ENCODE measurements around the gene XXYLT1.

Gene XXYLT1

GRCh38 chr3:195077611-195078540 is 193.1 kb downstream of the XXYLT1 start:
- FAIRE-seq = no peak

GRCh38 chr3:195076981-195077610 is 193.9 kb downstream of the XXYLT1 start:
- no peak for TF ChIP-seq POLR2A (IDR thresholded peaks at IDR 0.05; ENCODE audit: low read depth, low read length)
- no peak for TF ChIP-seq POLR2AphosphoS5 (IDR thresholded peaks at IDR 0.05; ENCODE audit: low read depth, low read length)
- no peak for TF ChIP-seq TAF1 (IDR thresholded peaks at IDR 0.05; ENCODE audit: borderline replicate concordance, low read depth, low read length)
- FAIRE-seq (no peak), DNase-seq (ENCODE audit: insufficient read length) (no peak)

More at GRCh38 chr3:195077611-195078540, 193.1 kb downstream of the XXYLT1 start:
- DNase-seq (ENCODE audit: insufficient read length) = no peak
- TF ChIP-seq POLR2A (IDR thresholded peaks at IDR 0.05; ENCODE audit: low read depth, low read length) = no peak
- no peak for TF ChIP-seq POLR2AphosphoS5 (IDR thresholded peaks at IDR 0.05; ENCODE audit: low read depth, low read length)
- TF ChIP-seq TAF1 (IDR thresholded peaks at IDR 0.05; ENCODE audit: borderline replicate concordance, low read depth, low read length) = no peak

- TF ChIP-seq POLR2AphosphoS5 (IDR thresholded peaks at IDR 0.05; ENCODE audit: low read depth, low read length) (no peak), POLR2A (IDR thresholded peaks at IDR 0.05; ENCODE audit: low read depth, low read length) (no peak), TAF1 (IDR thresholded peaks at IDR 0.05; ENCODE audit: borderline replicate concordance, low read depth, low read length) (no peak)
- DNase-seq (ENCODE audit: insufficient read length) (no peak), FAIRE-seq (no peak)
These were observed 194.8 kb downstream of the XXYLT1 start for GRCh38 chr3:195075941-195076875.

GRCh38 chr3:195075199-195075940 is 195.6 kb downstream of the XXYLT1 start:
- no peak for FAIRE-seq
- no peak for TF ChIP-seq POLR2AphosphoS5 (IDR thresholded peaks at IDR 0.05; ENCODE audit: low read depth, low read length)
- no peak for TF ChIP-seq TAF1 (IDR thresholded peaks at IDR 0.05; ENCODE audit: borderline replicate concordance, low read depth, low read length)
- no peak for TF ChIP-seq POLR2A (IDR thresholded peaks at IDR 0.05; ENCODE audit: low read depth, low read length)

GRCh38 chr3:195073866-195074860 is 196.8 kb downstream of the XXYLT1 start:
- FAIRE-seq = no peak
- DNase-seq (ENCODE audit: insufficient read length) = no peak
- no peak for TF ChIP-seq POLR2AphosphoS5 (IDR thresholded peaks at IDR 0.05; ENCODE audit: low read depth, low read length)
- TF ChIP-seq TAF1 (IDR thresholded peaks at IDR 0.05; ENCODE audit: borderline replicate concordance, low read depth, low read length) = no peak
- no peak for TF ChIP-seq POLR2A (IDR thresholded peaks at IDR 0.05; ENCODE audit: low read depth, low read length)

More at GRCh38 chr3:195075199-195075940, 195.6 kb downstream of the XXYLT1 start:
- DNase-seq (ENCODE audit: insufficient read length) = no peak

GRCh38 chr3:195072916-195073564 is 197.9 kb downstream of the XXYLT1 start:
- FAIRE-seq (no peak), DNase-seq (ENCODE audit: insufficient read length) (no peak)
- TF ChIP-seq TAF1 (IDR thresholded peaks at IDR 0.05; ENCODE audit: borderline replicate concordance, low read depth, low read length) = no peak
- no peak for TF ChIP-seq POLR2A (IDR thresholded peaks at IDR 0.05; ENCODE audit: low read depth, low read length)
- no peak for TF ChIP-seq POLR2AphosphoS5 (IDR thresholded peaks at IDR 0.05; ENCODE audit: low read depth, low read length)

- TF ChIP-seq TAF1 (IDR thresholded peaks at IDR 0.05; ENCODE audit: borderline replicate concordance, low read depth, low read length) = no peak
- TF ChIP-seq POLR2A (IDR thresholded peaks at IDR 0.05; ENCODE audit: low read depth, low read length) = no peak
- TF ChIP-seq POLR2AphosphoS5 (IDR thresholded peaks at IDR 0.05; ENCODE audit: low read depth, low read length) = no peak
- FAIRE-seq (no peak), DNase-seq (ENCODE audit: insufficient read length) (no peak)
These were observed 198.8 kb downstream of the XXYLT1 start for GRCh38 chr3:195071916-195072820.

GRCh38 chr3:195071011-195071728 is 199.8 kb downstream of the XXYLT1 start:
- DNase-seq (ENCODE audit: insufficient read length) (no peak), FAIRE-seq (no peak)
- TF ChIP-seq POLR2A (IDR thresholded peaks at IDR 0.05; ENCODE audit: low read depth, low read length) = no peak
- no peak for TF ChIP-seq POLR2AphosphoS5 (IDR thresholded peaks at IDR 0.05; ENCODE audit: low read depth, low read length)
- TF ChIP-seq TAF1 (IDR thresholded peaks at IDR 0.05; ENCODE audit: borderline replicate concordance, low read depth, low read length) = no peak
